Measurements from ENCODE around the gene IRF1.

IRF1 gene

GRCh38 chr5:132474131-132474723 lies 16.3 kb downstream of the IRF1 start:
- no peak for DNase-seq (ENCODE audit: low read depth)

DNA sequence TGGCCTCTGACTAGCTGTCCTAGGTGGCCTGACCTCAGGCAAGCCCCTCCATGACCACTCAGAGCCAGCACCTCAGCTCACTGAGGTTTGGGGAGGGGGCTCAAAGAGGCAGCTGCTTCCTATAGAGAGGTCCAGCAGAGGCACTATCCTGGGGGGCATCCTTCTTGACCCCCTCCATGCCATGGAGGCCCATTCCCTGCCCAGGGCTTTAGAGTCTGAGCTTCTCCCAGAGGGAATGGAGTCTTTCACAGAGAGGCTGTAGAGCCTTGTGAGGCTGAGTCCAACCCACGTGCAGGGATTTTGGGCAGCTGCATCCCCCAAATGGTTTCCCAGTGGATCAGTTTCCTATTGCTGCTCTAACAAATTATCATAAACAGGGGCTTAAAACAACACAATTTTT lies 16.9 kb downstream of the IRF1 start:
- DNase-seq (ENCODE audit: low read depth), result no peak

DNA sequence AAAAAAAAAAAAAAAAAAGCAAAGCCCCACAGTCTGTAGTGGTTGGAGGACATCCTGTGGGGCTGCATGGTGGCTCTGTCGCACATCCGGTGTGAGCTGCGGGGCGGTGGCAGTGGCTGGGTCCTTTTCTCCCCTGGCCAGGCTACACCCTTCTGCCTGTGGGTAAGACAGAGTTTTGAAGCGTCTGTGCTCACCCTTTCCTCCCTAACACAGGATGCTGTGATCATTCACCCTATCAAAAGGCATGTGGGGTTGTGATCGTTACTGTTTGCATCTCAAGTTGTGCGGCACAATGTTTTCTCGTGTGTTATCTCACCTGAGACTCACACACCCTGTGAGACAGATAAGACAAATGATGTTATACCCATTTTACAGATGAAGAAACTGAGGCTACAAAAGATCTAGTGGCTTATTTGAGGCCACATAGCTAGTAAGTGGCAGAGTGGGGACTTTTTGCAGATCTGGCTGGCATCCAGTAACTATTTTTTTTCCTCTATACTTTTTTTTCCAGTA lies 17.5 kb downstream of the IRF1 start:
- no peak for DNase-seq (ENCODE audit: low read depth)

DNA sequence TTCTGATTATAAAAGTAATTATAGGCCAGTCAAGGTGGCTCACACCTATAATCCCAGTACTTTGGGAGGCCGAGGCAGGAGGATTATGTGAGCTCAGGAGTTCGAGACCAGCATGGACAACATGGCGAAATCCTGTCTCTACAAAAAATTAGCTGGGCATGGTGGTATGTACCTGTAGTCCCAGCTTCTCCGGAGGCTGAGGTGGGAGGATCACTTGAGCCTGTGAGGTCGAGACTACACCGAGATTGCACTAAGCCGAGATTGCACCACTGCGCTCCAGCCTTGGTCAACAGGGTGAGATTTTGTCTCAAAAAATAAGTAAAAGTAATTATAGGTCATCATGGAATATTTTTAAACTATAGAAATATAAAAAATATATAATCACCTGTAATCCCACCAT lies 18.1 kb downstream of the IRF1 start:
- no peak for DNase-seq (ENCODE audit: low read depth)

GRCh38 chr5:132471944-132472343 lies 18.6 kb downstream of the IRF1 start:
- DNase-seq (ENCODE audit: low read depth), result no peak

- no peak for DNase-seq (ENCODE audit: low read depth)
Measured at GRCh38 chr5:132471151-132471907, 19.2 kb downstream of the IRF1 start.

- no peak for DNase-seq (ENCODE audit: low read depth)
Measured at GRCh38 chr5:132470596-132470995, 20.0 kb downstream of the IRF1 start.

DNA sequence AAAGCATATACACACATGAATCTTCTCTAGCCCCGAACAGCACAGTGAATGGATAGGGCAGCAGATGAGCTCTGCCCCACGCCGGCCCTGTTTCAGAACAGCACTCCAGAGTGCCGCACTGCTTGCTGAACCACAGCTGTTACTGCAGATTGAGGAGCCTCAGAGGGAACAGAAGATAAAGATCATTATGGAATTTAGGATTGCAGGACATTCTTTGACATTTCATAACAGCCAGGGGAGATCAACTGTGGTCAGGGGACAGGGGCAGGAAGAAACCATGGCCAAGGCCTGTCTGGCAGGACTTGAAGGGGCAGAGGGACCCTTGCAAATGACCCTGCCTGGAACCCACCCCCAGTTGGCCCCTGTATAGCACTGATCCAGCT lies 20.6 kb downstream of the IRF1 start:
- no peak for DNase-seq (ENCODE audit: low read depth)

DNA sequence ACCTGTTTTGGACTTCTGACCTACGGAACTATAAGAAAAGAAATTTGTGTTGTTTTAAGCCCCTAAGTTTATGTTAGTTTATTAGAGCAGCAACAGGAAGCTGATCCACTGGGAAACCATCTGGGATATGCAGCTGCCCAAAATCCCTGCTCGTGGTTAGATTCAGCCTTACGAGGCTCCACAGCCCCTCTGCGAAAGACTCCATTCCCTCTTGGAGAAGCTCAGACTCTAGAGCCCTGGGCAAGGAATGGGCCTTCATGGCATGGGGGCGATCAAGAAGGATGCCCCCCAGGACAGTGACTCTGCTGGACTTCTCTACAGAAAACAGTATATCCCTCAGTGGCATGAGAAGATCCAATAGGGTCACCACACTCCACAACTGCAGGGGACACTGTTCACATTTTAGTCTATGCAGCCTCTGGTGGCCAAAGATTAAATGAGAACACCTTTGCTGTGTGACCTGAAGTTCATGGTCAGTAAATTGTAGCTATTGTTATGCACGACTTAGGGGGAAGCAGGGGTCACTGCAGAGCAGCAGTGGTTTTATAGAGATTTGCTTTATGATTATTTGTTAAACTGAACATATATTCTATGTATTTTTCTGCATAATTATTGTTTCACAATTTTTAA lies 21.1 kb downstream of the IRF1 start:
- DNase-seq (ENCODE audit: low read depth), result no peak

GRCh38 chr5:132468656-132469379 lies 21.8 kb downstream of the IRF1 start:
- no peak for DNase-seq (ENCODE audit: low read depth)

GRCh38 chr5:132467287-132467984 lies 23.1 kb downstream of the IRF1 start:
- no peak for DNase-seq (ENCODE audit: low read depth)

- DNase-seq (ENCODE audit: low read depth), result no peak
Measured at GRCh38 chr5:132466433-132467286, 23.9 kb downstream of the IRF1 start.

GRCh38 chr5:132465059-132465707 lies 25.4 kb downstream of the IRF1 start:
- no peak for DNase-seq (ENCODE audit: low read depth)

GRCh38 chr5:132464156-132464939 lies 26.2 kb downstream of the IRF1 start:
- no peak for DNase-seq (ENCODE audit: low read depth)

DNA sequence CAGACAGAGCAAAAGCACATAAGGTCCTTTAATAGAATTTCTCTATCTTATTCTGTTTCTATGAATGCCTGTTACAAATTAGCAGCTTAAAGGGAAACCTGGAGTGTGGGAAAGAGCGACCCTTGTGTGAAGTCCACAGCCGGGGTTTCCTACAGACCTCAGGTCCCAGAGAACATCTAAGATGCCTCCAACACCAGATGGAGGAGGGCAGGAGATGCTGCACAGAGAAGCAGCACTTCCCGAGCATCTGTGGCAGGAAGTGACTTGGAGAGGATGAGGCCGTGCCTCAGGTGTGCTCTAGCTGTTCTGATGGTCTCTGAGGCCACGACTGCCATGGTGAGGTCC lies 26.8 kb downstream of the IRF1 start:
- DNase-seq (ENCODE audit: low read depth), result no peak

DNA sequence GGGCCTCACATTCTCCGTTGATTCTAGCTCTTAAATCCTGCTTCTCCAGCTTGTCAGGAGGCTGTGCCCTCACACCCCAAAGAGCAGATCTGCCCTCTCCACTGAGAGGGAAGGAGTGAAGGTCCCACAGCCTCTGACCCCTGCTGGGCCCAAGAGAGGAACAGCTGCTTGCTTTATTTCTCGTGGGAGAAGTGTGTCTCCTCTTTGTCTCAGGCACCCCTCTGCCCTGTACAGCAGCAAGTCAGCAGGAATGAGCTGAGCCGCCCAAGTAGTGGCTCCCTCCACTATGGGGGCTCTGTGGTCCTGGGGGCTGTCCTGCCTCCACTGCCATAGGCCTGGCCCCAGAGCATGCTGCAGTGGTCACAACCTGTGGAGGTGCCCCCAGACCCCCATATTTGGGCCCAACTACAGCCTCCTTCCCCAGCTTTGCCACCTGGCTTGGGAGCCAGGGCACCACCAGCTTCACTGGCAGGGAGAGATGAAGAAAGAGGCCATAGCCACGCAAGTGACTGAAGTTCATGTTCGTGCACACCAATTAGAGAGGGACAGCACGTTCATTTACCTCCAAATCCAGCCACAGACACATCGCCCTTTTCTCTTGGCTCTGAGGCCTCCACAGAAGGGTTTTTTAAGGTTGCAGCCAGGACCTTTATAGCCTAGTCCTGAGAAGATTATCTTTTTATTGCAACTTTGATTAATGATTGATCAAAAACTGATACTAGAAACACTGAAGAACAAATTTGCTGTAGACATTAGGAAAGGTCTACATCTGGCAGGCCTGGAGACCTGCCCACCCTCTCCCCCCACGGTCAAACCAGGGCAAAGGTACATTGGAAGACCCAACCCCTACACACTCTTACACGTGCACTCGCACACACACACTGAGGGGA lies 27.5 kb downstream of the IRF1 start:
- no peak for DNase-seq (ENCODE audit: low read depth)

DNA sequence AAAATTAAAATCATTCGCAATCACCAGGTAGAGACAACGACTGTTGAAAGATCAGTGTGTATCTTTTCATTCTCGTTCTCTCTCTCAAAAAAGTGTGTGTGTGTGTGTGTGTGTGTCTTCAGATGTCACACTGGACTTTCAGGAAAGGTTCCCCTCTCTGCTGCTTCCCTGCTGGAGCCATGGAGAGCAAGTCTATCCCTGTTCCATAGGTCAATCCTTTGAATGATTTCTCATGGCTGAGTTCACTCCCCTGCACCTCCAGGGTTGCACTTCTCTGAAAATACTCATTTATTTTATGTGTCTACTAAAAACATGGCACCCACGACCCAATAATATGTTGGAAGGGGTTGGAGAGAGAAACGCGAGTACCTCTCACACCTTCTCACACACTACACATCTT lies 28.2 kb downstream of the IRF1 start:
- DNase-seq (ENCODE audit: low read depth), result no peak

DNA sequence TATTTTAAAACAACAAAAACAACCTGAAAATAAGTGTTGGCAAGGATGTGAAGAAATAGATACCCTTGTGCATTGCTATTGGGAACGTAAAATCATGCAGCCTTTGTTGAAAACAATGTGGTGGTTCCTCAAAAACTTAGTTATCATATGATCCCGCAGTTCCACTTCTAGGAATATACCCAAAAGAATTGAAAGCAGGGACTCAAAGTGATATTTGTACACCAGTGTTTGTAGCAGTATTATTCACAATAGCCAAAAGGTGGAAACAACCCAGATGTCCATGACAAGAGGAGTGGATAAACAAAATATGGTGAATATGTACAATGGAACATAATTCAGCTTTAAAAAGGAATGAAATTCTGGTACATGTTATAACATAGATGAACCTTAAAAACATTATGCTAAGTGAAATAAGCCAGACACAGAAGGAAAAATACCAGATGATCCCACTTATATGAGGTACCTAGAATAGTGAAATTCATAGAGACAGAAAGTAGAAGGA lies 29.0 kb downstream of the IRF1 start:
- no peak for DNase-seq (ENCODE audit: low read depth)

All from fibroblast of the conjunctiva (primary cell).